Activated T-cell treated with anti-CD3 and anti-CD28 coated beads for 1 hour (primary cell): ENCODE results near the gene ZNF775.

Source experiments
- DNase-seq: peaks from one replicate; pipeline ENCODE4 v3.0.0-alpha.2; 2020; ENCODE audit warnings: low read depth

Gene ZNF775

DNA sequence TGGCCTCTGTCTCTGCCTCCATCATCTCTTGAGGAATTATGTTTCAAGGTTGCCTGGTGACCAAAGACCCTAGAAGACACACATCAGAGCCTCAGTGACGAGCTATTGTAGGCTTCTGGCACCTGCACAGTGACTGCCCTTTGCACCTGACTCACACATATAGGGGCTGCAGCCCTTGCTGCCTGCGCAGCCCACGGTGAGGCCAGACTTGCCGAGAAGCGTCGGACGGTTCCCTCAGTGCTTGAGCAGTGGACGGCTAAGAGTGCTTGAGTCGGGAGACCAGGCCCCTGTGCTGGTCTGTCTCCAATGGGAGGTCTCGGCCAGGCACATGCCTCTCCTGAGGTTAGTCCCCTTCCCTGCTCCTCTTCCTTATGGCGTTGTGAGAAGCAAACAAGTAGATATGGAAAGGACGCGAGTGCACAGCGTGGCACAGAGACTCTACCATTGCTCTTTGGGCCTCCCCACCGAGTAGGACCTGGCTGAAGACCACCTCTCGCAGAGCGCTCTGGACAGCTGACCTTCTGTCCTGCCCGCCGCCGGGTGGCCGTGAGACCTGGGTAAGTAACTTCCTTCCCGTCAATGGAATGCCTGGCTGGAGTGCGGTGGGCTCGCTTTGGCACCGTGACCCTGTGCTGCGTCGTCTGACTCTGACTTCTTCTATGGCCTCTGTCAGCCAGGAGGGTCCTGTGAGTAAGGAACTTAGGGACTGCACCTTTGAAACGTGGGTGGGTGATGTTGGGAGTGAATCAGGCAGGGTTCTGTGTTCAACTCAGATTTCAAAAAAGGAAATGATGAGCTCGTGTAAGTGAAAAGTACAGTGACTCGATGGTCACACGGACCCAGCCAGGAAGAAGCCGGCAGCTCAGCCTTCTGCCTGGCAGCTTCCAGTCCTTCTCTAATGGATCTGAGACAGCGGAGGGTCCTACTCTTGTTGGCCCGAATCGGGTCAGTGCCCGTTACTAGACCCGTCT, 33.7 kb downstream of the ZNF775 start:
- DNase-seq = no peak

DNA sequence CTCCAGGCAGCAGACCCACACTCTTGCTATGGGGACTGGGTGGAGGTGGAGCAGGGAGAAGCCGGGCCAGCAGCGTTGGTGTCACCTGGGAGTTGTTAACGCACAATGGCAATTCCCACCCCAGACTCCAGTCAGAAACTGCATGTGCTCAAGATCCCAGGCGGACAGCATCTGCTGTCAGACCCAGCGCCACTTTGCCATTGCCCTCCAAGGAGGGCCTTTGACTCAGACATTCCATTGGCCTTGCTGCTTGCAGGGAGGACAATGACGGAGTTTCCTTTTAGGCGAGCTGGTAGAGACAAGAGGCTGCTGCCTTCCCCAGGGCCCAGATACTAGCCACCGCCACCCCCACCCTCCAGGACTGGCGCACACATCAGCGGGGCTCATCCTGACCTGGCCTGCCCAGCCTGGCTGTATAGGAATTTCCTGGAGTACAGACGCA, 34.5 kb downstream of the ZNF775 start:
- DNase-seq = no peak

DNA sequence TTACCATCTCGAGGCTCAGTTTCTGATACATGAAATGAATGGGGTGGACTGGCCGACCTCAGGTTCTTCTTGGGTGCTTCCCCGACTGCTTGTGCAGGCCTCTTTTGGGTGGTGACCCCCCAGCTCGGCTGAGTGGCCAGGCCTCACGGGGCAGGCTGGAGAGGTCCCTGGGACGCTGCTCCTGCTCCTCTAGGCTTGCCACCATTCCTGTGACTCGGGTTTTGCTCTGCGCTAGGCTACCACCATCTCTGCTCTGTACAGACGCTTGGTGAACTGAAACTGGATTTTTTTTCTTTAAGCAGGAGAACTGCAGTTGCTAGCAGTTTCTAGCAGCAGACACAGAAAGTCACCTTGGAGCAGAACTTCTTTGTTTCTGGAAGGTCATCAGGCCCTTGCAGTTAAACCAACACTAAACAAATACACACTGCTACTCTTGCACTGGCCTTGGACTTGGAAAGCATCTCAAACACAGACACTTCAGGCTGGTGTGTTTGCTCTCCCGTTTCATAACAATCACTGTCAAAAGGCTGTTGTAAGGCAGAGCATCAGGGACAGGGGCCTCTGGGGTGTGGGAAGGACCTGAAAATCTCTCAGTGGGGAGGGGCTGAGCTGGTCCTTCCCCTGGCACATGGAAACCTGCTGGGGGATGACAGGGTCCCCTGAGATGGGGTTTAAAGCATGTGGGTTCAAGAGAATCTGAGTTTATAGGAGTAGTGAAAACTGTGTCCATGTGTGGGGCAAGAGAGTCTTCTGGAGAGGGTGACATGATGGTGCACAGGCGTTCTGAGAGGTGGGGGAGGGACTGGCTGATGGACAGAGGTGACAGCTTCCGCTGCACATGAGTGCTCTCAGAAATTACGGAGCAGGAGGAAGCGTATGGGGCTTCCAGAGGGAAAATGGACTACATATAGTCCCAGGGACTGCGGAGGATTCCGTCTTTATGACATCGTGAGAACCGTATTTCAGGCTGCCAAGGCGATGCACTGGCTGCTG, 36.3 kb downstream of the ZNF775 start:
- DNase-seq = no peak

- no peak for DNase-seq
Observed at GRCh38 chr7:150417239-150417638, 38.1 kb downstream of the ZNF775 start.

DNA sequence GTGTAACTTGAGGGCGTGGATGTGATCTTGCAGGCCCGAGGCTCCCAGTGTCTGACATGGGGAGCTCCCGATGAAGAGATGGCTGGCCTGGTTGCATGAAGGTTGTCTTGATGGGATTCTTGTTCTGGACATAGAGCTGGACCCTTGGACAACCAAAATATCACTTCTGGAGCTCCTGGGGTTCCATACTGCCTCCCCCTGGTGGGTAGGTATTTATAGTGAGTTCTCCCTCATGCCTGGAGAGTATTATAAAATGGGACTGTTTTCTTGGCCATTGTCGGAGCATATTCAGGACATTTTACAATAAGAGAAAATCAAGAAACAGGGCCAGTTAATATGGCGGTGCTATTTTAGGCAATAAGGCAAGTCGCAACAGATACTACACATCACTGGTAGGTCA, 38.7 kb downstream of the ZNF775 start:
- no peak for DNase-seq

DNA sequence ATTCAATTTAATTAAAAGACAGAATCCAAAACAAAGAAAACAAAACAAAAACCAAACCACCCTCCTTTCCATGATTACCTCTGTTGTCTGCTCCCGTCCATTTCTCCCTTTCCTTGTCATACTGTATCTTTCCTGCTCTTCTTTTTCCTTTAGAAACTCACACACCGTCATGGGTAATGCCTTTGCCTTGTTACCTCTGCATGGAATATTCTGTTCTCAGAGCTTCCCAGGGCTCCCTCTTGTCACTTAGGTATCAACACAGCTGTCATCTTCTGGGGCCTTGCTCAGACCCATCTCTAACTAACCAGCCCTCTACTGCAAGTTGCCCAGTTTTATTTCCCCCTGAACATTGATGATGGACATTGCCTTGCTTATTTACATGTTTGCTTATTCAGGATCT, 41.1 kb downstream of the ZNF775 start:
- DNase-seq = no peak

GRCh38 chr7:150420987-150421674, 42.0 kb downstream of the ZNF775 start:
- peak; percentile 86 for DNase-seq

GRCh38 chr7:150421831-150422230, 42.7 kb downstream of the ZNF775 start:
- no peak for DNase-seq

DNA sequence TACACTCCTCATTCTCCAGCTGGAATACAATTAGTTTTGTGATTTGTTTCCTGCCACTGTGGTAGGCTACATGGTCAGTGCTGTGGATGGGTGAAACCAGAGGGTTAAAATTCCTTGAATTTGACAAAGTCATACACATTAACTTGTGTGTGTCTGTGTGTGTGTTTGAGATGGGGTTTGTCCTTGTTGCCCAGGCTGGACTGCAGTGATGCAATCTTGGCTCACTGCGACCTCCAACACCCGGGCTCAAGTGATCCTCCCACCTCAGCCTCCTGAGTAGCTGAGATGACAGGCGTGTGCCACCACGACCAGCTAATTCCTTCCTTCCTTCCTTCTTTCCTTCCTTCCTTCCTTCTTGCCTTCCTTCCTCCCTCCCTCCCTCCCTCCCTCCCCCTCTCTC, 46.5 kb downstream of the ZNF775 start:
- no peak for DNase-seq

GRCh38 chr7:150428671-150429451, 49.7 kb downstream of the ZNF775 start:
- DNase-seq = no peak

DNA sequence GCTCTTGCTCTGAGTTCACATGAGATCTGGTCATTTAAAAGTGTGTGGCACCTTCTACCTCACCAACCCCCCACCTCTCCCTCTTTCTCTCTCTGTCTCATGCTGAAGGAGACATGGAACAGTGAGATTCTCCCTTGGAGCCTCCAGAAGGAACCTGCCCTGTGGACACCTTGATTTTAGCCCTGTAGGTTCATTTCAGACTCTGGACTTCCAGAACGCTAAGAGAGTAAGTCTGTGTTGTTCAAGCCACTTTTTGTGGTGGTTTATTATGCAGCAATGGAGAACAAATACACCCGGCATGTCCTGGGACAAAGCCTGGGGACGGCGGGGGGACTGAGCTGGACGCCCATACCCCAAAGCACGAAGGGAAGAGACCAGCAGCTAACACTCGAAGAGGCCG, 50.6 kb downstream of the ZNF775 start:
- no peak for DNase-seq

DNA sequence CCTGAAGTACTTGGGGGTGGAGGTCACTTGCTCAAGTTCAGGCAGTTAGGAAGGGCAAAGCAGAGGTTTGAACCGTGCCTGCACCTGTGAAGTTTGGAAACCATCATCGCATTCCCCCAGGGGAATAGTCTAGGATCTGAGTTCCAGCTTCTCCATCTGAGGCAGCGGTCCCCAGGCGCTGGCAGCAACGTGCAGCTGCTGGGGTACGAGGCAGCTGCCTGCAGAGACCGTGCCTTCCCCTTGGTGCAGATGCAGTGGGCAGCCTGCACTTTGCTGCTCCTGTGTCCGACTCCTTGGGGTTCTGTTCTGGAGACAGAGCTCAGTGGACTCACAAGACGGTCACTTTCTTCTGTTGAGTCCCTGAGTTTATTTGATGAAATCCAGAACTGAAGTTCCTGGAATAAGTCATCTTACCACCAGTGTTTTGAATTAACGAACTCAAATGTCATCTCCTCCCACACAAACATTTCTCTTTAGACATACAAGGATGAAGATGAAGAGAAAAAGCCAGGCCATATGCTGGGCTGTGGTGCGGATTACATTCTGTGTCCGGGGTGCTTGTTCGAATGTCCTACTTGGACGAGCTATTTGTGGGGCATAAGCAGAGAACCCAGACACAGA, 51.4 kb downstream of the ZNF775 start:
- no peak for DNase-seq

DNA sequence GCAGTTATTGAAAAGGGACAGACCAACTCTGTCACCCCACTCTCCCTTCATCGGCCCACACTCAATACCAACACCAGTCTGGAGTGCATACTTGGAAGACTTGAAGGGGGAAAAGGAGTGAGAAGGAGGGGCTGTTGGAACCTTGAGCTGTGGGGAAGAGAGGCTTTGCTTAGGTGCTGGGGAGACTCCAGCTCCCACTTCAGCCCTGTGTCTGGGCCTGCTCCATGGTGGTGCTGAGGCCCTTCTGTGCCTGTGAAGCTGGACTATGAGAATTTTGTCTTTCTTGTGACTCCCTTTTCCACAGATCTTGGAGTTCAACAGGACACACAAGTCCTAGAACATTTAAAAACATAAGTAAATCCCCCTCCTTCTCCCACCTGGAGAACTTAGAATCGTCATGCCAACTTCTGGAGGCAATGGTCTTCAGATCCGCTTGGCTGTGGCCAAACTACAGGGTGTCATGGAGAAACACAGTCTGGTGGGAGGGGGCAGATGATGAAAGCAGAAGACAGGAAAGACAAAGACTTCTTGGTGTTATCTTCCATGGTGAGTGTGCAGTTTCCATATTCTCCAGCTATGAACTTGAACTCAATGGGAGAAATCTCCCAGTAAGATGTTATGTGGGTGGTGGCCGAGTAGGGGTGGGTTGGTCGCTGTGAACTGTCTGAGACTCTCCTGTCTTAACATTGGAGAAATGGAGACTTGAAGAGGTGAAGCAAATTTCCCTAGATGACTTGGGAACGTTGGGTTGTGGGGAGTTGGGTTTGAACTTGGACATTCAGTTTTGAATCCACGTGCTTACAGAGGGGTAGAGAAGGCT, 52.9 kb downstream of the ZNF775 start:
- no peak for DNase-seq

GRCh38 chr7:150432915-150433892, 54.1 kb downstream of the ZNF775 start:
- no peak for DNase-seq

DNA sequence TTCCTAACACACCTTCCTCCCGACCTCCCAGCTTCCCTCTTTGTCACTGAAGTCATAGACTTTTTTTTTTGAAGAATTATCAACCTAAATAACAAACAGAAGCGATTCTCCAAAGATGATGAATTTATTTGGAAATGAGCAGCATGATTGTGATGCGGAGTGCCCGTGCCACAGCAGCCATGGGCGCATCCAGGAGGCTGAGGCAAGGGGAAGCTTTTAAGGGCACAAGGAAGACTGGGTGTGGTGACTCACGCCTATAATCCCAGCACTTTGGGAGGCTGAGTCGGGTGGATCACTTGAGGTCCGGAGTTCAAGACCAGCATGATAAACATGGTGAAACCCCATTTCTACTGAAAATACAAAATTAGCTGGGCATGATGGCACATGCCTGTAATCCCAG, 55.1 kb downstream of the ZNF775 start:
- no peak for DNase-seq

DNA sequence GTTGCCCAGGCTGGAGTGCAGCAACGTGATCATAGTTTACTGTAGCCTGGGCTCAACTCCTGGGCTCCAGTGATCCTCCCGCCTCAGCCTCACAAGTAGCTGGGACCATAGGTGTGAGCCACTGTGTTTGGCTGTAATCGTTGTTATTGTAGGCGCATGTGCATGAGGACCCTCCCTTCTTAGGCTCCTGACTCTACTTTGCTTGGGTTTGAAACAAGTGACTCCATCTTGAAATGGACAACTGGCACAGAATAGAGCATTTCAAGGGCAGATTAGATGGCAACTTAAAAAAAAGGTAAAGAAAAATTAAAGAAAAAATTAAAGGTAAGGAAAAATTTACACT, 55.9 kb downstream of the ZNF775 start:
- DNase-seq = no peak

DNA sequence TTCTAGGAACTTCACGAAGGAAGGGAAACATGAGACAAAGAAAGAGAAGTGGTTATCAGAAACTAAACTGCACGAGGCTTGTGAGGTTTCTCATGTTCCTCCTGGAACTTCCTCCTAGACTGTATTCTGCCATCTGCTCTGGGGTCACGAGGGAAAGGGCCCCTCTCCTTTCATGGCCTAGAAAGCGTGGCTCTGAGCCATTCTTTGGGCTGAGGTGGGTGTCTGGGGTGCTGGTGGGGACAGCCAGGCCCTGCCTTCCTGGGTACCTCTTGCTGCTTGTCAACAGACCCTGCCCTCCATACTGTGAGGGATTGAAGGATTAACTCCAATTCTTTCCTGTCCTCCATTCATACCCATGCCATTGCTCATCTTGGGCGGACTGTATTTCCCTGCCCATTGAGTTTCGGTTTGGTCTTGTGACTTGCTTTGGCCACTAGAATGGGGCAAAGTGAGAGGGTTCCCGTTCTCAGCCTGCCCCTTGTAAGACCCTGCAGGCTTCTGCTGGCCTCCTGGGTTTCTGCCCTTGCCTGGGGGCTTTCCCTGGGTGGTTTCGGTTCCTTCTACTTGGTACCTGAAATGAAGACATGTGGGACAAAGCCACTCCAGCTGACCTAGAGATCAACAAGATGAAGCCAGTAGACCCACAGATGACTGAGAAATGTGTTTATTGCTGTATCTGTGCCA, 56.4 kb downstream of the ZNF775 start:
- no peak for DNase-seq

DNA sequence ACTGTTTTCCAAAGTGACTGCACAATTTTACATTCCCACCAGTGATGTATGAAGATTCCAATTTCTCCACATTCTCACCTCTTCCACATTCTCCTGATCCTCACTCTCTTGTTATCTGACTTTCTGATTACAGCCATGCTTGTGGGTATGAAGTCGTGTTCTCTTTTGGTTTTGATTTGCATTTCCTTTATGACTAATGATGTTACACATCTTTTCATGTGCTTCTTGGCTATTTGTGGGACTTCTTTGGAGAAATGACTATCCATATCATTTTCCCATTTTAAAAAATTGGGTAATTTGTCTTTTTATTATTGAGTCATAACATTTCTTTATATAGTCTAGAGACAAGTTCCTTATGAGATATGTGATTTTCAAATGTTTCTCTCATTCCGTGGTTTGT, 60.8 kb downstream of the ZNF775 start:
- DNase-seq = no peak
